Measurements from ENCODE around the gene ADORA2A.

Gene ADORA2A

GRCh38 chr22:24474221-24474620 lies 46.8 kb downstream of the ADORA2A start:
- DNase-seq (ENCODE audit: low spot score), result no peak
- in situ Hi-C loops (cut with MboI; ENCODE audit: low sequenced_read_pairs, unreplicated experiment), result no loop called here

DNA sequence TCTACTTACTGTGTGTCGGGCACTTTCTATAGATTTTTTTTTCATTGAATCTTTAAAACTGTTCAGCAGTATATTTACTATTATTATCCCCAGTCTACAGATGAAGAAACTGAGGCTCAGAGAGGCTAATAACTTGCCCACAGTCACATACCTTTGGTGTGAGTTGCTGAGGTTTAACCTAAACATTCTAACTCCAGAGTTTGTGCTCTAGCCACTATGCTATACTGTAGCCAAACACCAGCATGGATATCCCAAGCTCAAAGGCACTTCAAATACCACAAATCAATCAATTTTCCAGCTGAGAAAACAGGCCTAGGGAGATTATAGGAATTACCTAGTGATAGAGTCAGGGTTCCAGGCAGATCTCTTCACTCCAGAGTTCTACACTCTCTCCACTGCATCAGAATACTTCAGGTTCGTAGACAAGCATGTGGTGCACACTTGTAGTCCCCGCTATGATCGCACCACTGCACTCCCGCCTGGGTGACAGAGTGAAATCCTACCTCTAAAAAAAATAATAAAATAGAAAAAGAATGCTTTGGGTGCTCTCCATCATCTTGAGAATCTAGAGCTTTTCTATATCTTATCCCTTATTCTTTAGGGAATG lies 47.4 kb downstream of the ADORA2A start:
- no peak for DNase-seq (ENCODE audit: low spot score)
- no peak for TF ChIP-seq CTCF (IDR thresholded peaks at IDR 0.05; ENCODE audit: borderline replicate concordance, control extremely low read depth, extremely low read depth, insufficient read depth, missing control alignments)
- in situ Hi-C loops (cut with MboI; ENCODE audit: low sequenced_read_pairs, unreplicated experiment), result no loop called here

More at GRCh38 chr22:24474221-24474620, 46.8 kb downstream of the ADORA2A start:
- TF ChIP-seq CTCF (IDR thresholded peaks at IDR 0.05; ENCODE audit: borderline replicate concordance, control extremely low read depth, extremely low read depth, insufficient read depth, missing control alignments), result no peak

- in situ Hi-C loops (cut with MboI; ENCODE audit: low sequenced_read_pairs, unreplicated experiment), result no loop called here
- TF ChIP-seq CTCF (IDR thresholded peaks at IDR 0.05; ENCODE audit: borderline replicate concordance, control extremely low read depth, extremely low read depth, insufficient read depth, missing control alignments), result no peak
- DNase-seq (ENCODE audit: low spot score), result no peak
These were observed 54.2 kb downstream of the ADORA2A start for GRCh38 chr22:24481641-24482040.

DNA sequence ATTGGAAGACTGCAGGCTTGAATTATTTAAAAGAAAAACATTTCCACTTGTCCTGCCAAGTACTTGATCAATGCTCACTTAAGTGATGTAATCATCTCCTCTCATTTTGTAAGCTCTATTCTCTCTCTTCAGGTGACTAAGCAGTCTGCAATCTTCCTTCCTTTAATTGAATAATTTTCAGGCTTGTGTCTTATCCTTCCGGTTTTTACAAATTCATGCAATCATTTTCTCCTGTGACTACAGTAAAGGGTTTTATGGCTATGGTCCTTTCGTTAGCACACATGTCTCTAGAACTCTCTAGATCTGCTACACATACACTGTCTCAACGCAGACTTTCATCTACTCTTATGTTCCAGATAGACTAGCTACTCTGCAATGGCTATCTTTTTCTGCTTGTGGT lies 55.2 kb downstream of the ADORA2A start:
- TF ChIP-seq CTCF (IDR thresholded peaks at IDR 0.05; ENCODE audit: borderline replicate concordance, control extremely low read depth, extremely low read depth, insufficient read depth, missing control alignments), result no peak
- in situ Hi-C loops (cut with MboI; ENCODE audit: low sequenced_read_pairs, unreplicated experiment), result no loop called here
- no peak for DNase-seq (ENCODE audit: low spot score)

DNA sequence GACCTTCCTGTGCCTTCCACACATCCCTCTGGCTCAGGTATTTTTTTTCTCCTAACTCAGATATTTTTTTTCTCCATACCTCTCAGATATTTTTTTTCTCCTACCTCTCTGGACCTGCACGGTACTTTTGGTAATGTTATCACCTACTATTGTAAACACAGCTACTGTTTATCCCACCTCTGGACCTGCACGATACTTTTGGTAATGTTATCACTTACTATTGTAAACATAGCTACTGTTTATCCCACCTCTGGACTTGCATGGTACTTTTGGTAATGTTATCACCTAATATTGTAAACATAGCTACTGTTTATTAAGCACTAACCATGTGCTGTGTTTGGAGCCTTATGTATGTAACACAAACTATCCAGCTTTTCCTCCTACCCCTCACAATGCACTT lies 55.6 kb downstream of the ADORA2A start:
- DNase-seq (ENCODE audit: low spot score), result no peak
- in situ Hi-C loops (cut with MboI; ENCODE audit: low sequenced_read_pairs, unreplicated experiment), result no loop called here
- no peak for TF ChIP-seq CTCF (IDR thresholded peaks at IDR 0.05; ENCODE audit: borderline replicate concordance, control extremely low read depth, extremely low read depth, insufficient read depth, missing control alignments)

DNA sequence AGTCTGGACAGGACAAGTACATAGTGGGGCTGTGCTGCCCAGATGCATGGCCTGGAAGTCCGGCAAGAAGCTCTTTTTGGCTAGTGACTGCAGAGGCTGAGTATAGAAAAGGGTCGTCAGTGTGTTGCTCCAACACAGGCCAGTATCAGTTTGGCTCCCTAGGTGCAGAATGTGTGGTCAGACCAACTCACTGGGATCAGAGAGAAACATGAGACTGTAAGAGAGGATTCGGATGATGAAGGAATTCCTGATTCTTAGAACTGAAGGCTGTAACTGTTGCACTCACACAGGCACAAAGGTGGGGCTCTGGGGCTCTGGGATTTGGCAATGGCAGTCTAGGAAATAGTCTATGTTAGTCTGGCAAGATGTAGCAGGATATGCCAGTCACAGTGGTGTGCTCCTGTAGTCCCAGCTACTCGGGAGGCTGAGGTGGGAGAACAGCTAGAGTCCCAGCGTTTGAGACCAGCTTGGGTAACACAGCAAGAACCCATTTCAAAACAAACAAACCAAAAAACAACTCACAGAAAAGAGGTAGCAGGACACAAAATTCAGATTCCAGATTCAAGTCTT lies 56.7 kb downstream of the ADORA2A start:
- no peak for TF ChIP-seq CTCF (IDR thresholded peaks at IDR 0.05; ENCODE audit: borderline replicate concordance, control extremely low read depth, extremely low read depth, insufficient read depth, missing control alignments)
- no peak for DNase-seq (ENCODE audit: low spot score)
- in situ Hi-C loops (cut with MboI; ENCODE audit: low sequenced_read_pairs, unreplicated experiment), result no loop called here
